OCI-LY1 (cell line): ENCODE measurements around the gene CHCHD4.

ENCODE experiments used
- CTCF ChIP-seq: fragments of 200-600 bp; sonication (generic), shearing (Covaris generic); IDR thresholded peaks from 2 replicates; pipeline ENCODE4 v1.5.1; 2017; ENCODE audit warnings: mild to moderate bottlenecking, antibody characterized with exemption, low read length, moderate library complexity, mixed read lengths
- EZH2 ChIP-seq: fragments of 200-600 bp; sonication (generic), shearing (Covaris generic); IDR thresholded peaks from 2 replicates; pipeline ENCODE4 v1.8.0; 2017; ENCODE audit warnings: borderline replicate concordance, mixed run types, mild to moderate bottlenecking, antibody characterized with exemption, low read length, moderate library complexity, mixed read lengths

GRCh38 chr3:14170531-14171159 lies 46.0 kb upstream of the CHCHD4 start:
- TF ChIP-seq CTCF = no peak
- TF ChIP-seq EZH2 = no peak
